ENCODE measurements around the gene ZFYVE19.
A peak's percentile ranks its signal among the peaks of the same experiment; 100 is the strongest.

The ZFYVE19 gene

DNA sequence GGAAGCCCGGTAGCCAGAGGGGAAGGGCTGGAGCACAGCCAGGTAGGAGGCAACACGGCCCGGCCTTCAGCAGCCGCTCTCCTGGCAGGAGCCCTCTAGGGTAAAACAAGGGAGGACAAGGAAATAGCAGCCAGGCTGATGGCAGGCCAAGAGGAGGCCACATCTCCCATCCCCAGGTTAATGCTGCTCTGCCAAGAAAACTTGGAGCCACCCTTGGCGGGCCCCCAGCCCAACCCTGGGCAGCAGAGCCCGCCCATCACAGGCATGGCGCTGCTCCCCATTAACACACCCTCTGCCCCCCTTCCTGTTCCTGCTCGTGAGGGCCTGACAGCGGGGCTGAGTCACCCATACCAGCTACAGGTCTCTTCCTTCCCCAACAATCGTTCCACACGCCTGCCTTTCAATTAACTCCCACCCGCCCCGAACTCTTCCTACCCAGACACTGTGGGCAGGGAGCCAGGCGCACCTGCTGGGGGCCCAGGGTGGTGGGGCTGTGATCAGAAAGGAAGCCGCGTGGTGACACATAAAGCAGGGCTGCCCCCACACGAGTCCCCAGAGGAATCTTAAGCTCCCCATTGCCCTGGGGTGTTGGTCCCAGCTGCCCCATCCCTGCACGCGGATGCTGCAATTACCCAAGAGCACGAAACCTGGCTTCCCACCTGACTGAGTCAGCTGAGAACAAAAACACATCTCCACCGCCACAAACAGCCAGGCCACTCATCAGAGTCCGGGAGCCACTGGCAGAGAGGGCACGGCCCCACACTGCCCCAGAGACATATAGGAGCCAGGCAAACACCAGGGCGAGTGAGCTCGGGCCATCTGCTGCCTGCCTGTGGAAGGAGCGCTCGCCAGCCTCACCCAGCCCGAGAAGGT, 37.4 kb upstream of the ZFYVE19 start, which contains the start of gene C15orf62:
C15orf62 (plus strand) TSS at position 707 of the 873 bp plus-strand sequence. CDS start 516 bp downstream, outside the sequence.
- no peaks in the 10 kb centered on the region for H4K20me1 ChIP-seq (ENCODE audit: insufficient read depth, low read length)
- peaks cover 53% of the 10 kb centered on the region for H3K4me1 ChIP-seq (ENCODE audit: low read length)
- peak within 1 kb of the TSS; percentile 79 for H3K27ac ChIP-seq (ENCODE audit: low read length)
- H3K36me3 ChIP-seq (replicated peaks; ENCODE audit: low read depth, low read length): peaks cover 14% of the 10 kb centered on the region
- H3K27me3 ChIP-seq (ENCODE audit: low read depth, low read length): no peaks in the 10 kb centered on the region
- peak within 1 kb of the TSS; percentile 88 for H3K4me2 ChIP-seq (ENCODE audit: low read length)
- H3K79me2 ChIP-seq (ENCODE audit: low read length): no peaks in the 10 kb centered on the region
- peak within 1 kb of the TSS; percentile 69 for H3K4me3 ChIP-seq (ENCODE audit: low read length)
- TF ChIP-seq EZH2phosphoT487 (IDR thresholded peaks at IDR 0.05; ENCODE audit: low read depth): no peak
- TF ChIP-seq, protein P1, sequence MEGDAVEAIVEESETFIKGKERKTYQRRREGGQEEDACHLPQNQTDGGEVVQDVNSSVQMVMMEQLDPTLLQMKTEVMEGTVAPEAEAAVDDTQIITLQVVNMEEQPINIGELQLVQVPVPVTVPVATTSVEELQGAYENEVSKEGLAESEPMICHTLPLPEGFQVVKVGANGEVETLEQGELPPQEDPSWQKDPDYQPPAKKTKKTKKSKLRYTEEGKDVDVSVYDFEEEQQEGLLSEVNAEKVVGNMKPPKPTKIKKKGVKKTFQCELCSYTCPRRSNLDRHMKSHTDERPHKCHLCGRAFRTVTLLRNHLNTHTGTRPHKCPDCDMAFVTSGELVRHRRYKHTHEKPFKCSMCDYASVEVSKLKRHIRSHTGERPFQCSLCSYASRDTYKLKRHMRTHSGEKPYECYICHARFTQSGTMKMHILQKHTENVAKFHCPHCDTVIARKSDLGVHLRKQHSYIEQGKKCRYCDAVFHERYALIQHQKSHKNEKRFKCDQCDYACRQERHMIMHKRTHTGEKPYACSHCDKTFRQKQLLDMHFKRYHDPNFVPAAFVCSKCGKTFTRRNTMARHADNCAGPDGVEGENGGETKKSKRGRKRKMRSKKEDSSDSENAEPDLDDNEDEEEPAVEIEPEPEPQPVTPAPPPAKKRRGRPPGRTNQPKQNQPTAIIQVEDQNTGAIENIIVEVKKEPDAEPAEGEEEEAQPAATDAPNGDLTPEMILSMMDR (IDR thresholded peaks at IDR 0.05; ENCODE audit: low read depth, low read length): no peak
- H3K9ac ChIP-seq (ENCODE audit: low read length): peak within 1 kb of the TSS; percentile 66
- no peaks in the 10 kb centered on the region for H3K9me3 ChIP-seq (ENCODE audit: insufficient read depth, low read length)
- peak within 1 kb of the TSS; percentile 28; the same call in 1 of the 2 replicates for H2AFZ ChIP-seq (ENCODE audit: low read depth, low read length)

DNA sequence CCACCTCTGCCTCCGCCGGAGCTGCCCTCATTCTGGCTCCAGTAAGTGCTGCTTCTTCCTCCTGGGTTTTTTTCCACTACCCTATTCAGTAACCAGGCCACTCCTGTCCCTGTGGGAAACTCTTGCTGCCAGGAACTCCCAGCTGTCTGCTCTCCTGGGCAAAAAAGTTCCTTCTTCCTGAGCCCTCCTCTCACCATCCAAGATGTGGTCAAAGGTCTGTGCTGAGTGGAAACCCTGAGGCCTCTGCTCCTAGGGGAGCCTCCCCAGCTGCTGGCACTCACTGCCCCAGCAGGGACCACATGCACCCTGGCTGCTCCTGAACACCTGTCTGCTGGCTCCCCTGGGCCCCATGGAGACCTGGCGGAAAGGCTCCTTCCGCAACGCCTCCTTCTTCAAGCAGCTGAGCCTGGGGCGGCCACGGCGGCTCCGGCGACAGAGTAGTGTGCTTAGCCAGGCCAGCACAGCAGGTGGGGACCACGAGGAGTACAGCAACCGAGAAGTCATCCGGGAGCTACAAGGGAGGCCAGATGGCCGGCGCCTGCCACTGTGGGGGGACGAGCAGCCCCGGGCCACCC, 36.7 kb upstream of the ZFYVE19 start:
- Histone ChIP-seq H4K20me1 (ENCODE audit: insufficient read depth, low read length) (no peaks in the 10 kb centered on the region), H2AFZ (ENCODE audit: low read depth, low read length) (no peak overlapping the region), H3K27ac (ENCODE audit: low read length) (peak overlapping the region; percentile 79), H3K9me3 (ENCODE audit: insufficient read depth, low read length) (no peaks in the 10 kb centered on the region), H3K4me1 (ENCODE audit: low read length) (peaks cover 46% of the 10 kb centered on the region), H3K36me3 (replicated peaks; ENCODE audit: low read depth, low read length) (peaks cover 14% of the 10 kb centered on the region), H3K4me3 (ENCODE audit: low read length) (peak overlapping the region; percentile 69), H3K9ac (ENCODE audit: low read length) (peak overlapping the region; percentile 66; the same call in 1 of the 2 replicates), H3K4me2 (ENCODE audit: low read length) (peak overlapping the region; percentile 88), H3K79me2 (ENCODE audit: low read length) (no peaks in the 10 kb centered on the region), H3K27me3 (ENCODE audit: low read depth, low read length) (no peaks in the 10 kb centered on the region)
- no peak for TF ChIP-seq EZH2phosphoT487 (IDR thresholded peaks at IDR 0.05; ENCODE audit: low read depth)
- TF ChIP-seq, protein P1 (IDR thresholded peaks at IDR 0.05; ENCODE audit: low read depth, low read length): no peak

DNA sequence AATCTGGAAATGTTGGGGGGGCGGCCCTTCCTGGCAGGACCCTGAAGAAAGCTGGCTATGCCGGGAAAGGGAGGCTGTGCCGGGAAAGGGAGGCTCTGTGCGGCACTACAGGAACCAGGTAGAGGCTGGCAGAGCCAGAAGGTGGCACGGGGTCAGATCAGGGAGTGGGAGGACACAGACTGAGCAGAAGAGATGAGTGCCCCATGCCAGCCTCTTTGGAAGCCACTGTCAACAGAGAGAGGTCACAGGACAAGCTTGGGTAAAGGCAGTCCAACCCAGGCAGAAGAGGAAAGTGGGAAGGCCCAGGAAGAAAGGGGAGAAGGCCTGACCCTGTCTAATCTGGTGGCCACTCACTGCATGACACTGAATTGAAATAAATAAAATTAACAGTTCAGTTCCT, 35.6 kb upstream of the ZFYVE19 start:
- no peak overlapping the region for H2AFZ ChIP-seq (ENCODE audit: low read depth, low read length)
- H3K9me3 ChIP-seq (ENCODE audit: insufficient read depth, low read length): no peaks in the 10 kb centered on the region
- no peak overlapping the region for H3K9ac ChIP-seq (ENCODE audit: low read length)
- no peaks in the 10 kb centered on the region for H3K27me3 ChIP-seq (ENCODE audit: low read depth, low read length)
- H4K20me1 ChIP-seq (ENCODE audit: insufficient read depth, low read length): no peaks in the 10 kb centered on the region
- no peaks in the 10 kb centered on the region for H3K79me2 ChIP-seq (ENCODE audit: low read length)
- no peak overlapping the region for H3K4me2 ChIP-seq (ENCODE audit: low read length)
- H3K36me3 ChIP-seq (replicated peaks; ENCODE audit: low read depth, low read length): peaks cover 14% of the 10 kb centered on the region
- H3K4me1 ChIP-seq (ENCODE audit: low read length): peaks cover 41% of the 10 kb centered on the region
- H3K27ac ChIP-seq (ENCODE audit: low read length): no peak overlapping the region
- TF ChIP-seq, protein P1 (IDR thresholded peaks at IDR 0.05; ENCODE audit: low read depth, low read length): no peak
- TF ChIP-seq EZH2phosphoT487 (IDR thresholded peaks at IDR 0.05; ENCODE audit: low read depth): no peak
- H3K4me3 ChIP-seq (ENCODE audit: low read length): no peak overlapping the region

DNA sequence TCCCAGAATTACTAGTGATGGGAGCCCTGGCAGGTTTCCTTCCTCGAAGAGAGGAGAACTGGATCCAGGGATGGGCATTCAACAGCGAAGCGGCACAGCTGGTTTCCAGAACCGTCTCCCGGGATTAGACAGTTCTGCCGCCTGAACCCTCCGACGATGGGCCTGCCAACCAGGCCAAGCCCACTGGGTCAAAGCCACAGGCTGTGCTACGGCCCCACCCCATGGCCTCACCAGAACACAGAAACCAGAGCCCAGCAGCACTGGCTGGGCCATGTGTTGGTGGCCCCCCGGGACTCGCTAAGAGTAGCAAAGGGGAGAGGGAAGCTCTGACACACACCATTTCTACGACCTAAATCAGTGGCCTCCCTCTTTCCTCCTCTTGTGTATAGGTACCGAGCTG, 34.9 kb upstream of the ZFYVE19 start:
- no peaks in the 10 kb centered on the region for H3K79me2 ChIP-seq (ENCODE audit: low read length)
- H3K4me2 ChIP-seq (ENCODE audit: low read length): no peak overlapping the region
- no peak overlapping the region for H3K27ac ChIP-seq (ENCODE audit: low read length)
- no peaks in the 10 kb centered on the region for H3K9me3 ChIP-seq (ENCODE audit: insufficient read depth, low read length)
- H3K9ac ChIP-seq (ENCODE audit: low read length): no peak overlapping the region
- no peak overlapping the region for H3K4me3 ChIP-seq (ENCODE audit: low read length)
- H3K27me3 ChIP-seq (ENCODE audit: low read depth, low read length): no peaks in the 10 kb centered on the region
- H3K4me1 ChIP-seq (ENCODE audit: low read length): peaks cover 41% of the 10 kb centered on the region
- TF ChIP-seq, protein P1 (IDR thresholded peaks at IDR 0.05; ENCODE audit: low read depth, low read length): no peak
- no peak for TF ChIP-seq EZH2phosphoT487 (IDR thresholded peaks at IDR 0.05; ENCODE audit: low read depth)
- no peak overlapping the region for H2AFZ ChIP-seq (ENCODE audit: low read depth, low read length)
- H3K36me3 ChIP-seq (replicated peaks; ENCODE audit: low read depth, low read length): peaks cover 17% of the 10 kb centered on the region
- no peaks in the 10 kb centered on the region for H4K20me1 ChIP-seq (ENCODE audit: insufficient read depth, low read length)

Measured in OCI-LY3 (cell line).